Esophagus muscularis mucosa (tissue), 3 donors: ENCODE results near the gene DKC1.

Experiments used
- POLR2A ChIP-seq: fragments of 450-650 bp; IDR thresholded peaks from one replicate; pipeline ENCODE4 v1.6.1; 2017; ENCODE audit warnings: antibody characterized with exemption, moderate library complexity, mild to moderate bottlenecking, low read depth
- TF ChIP-seq, protein P1 (sequence below), 3 experiments: fragments of 200-600 bp in 2 of 3; fragments of 450-650 bp in 1 of 3; sonication (generic) in 2 of 3; IDR thresholded peaks; one replicate each; pipeline ENCODE4 v1.5.1; 2017 to 2019; ENCODE audit warnings: antibody characterized with exemption in 3 of 3, mild to moderate bottlenecking in 2 of 3, moderate library complexity in 1 of 3

DNA sequence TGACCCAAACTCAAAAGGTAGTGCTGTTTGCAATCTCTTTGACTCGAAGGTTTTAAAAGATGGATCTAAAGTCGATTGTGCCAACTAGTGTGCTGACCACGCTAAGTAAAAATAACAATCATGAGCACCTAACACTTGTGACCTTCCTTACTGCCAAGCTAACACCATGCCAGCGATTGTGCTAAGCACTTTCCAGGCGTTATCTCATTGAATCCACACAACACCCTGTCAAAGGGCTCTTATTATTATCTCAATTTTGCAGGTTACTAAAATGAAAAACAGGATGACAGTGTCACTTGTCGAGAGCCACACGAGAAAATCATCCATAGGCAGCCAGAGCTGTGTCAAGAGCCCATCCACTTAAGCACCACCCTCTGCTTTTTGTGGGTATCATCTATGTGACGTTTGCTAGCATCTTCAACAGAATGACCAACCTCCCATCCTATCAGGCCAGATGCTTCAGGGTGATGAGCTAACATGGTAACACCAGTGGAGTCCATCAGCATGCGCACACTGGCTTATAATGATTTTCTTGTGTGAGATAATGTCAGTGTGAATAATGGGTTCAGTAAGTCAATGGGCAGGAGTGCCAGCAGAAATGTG lies 10.9 kb upstream of the DKC1 start:
- no peak for TF ChIP-seq POLR2A
- TF ChIP-seq, protein P1, sequence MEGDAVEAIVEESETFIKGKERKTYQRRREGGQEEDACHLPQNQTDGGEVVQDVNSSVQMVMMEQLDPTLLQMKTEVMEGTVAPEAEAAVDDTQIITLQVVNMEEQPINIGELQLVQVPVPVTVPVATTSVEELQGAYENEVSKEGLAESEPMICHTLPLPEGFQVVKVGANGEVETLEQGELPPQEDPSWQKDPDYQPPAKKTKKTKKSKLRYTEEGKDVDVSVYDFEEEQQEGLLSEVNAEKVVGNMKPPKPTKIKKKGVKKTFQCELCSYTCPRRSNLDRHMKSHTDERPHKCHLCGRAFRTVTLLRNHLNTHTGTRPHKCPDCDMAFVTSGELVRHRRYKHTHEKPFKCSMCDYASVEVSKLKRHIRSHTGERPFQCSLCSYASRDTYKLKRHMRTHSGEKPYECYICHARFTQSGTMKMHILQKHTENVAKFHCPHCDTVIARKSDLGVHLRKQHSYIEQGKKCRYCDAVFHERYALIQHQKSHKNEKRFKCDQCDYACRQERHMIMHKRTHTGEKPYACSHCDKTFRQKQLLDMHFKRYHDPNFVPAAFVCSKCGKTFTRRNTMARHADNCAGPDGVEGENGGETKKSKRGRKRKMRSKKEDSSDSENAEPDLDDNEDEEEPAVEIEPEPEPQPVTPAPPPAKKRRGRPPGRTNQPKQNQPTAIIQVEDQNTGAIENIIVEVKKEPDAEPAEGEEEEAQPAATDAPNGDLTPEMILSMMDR (IDR thresholded peaks at IDR 0.05), result no peak
